ENCODE data around the gene LENG8.
"Not testable (repeated sequence)": the region's sequence is repeated elsewhere in the genome, so short reads cannot be mapped to it uniquely, and the experiment has no call there.

Gene LENG8

DNA sequence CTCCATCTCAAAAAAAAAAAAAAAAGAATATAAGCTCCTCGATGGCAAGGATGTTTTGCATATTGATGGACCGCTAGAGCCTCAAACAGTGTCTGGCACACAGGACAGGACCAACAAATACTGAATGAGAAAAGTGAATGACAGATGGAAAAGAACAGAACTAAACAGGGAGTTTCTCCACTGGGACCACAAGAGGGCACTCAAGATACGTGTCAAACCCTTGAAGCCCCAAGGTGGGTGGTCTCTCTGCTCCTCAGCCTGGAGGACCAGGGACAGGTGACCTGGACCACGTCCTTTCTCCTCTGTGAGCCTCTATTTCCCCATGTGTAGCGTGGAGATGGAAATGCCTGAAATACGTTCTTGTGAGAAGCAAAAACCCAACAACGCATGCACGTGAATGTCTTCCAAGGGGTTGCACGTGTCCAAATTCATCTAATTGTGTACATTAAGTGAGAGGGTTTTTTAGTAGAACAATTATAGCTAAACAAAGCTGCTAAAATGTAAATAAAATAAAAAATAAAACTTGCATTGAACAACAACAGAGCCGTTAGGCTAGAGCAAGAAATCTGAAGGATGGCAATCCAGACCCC is 29.8 kb downstream of the LENG8 start:
- peak in 4 of 51 donors; percentile 1 to 38 (median 12) for DNase-seq

DNA sequence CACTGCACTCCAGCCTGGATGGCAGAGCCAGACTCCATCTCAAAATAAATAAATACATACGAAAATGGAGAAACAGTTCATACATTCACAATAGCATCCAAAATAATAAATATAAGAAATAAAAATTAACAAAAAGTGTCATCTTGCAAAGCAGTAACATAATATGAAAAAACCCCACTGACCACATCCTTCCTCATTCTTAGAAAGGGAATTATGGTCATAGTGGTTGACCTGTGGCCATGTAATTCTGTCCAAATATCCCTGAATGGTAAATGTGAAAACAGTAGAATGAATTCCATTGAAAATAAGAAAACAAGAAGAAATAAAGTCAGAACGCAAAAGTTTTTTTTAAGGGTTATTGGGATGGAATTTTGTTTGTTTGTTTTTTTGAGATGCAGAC is 31.1 kb downstream of the LENG8 start:
- DNase-seq = no peak

DNA sequence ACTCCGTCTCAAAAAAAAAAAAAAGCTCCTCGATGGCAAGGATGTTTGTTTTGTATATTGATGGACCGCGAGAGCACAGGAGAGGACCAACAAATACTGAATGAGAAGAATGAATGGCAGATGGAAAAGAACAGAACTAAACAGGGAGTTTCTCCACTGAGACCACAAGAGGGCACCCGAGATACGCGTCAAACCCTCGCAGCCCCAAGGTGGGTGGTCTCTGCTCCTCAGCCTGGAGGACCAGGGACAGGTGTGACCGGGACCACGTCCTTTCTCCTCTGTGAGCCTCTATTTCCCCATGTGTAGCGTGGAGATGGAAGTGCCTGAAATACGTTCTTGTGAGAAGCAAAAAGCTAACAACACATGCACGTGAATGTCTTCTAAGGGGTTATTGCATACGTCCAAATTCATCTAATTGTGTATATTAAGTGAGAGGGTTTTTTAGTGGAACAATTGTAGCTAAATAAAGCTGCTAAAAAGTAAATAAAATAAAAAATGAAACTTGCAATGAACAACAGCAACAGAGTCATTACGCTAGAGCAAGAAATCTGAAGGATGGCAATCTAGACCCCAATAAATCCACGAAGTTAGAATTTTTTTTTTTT is 32.4 kb downstream of the LENG8 start:
- DNase-seq = peak in 17 of 51 donors; percentile 1 to 43 (median 12)

DNA sequence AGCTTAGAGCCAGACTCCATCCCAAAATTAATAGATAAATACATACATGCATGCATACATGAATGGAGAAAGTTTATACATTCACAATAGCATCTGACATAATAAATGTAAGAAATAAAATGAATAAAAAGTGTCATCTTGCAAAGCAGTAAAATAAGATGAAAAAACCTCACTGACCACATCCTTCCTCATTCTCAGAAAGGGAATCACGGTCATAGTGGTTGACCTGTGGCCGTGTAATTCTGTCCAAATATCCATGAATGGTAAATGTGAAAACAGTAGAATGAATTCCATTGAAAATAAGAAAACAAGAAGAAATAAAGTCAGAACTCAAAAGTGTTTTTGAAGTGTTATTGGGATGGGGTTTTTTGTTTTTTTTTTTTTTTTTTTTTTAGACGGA is 33.9 kb downstream of the LENG8 start:
- DNase-seq = no peak

DNA sequence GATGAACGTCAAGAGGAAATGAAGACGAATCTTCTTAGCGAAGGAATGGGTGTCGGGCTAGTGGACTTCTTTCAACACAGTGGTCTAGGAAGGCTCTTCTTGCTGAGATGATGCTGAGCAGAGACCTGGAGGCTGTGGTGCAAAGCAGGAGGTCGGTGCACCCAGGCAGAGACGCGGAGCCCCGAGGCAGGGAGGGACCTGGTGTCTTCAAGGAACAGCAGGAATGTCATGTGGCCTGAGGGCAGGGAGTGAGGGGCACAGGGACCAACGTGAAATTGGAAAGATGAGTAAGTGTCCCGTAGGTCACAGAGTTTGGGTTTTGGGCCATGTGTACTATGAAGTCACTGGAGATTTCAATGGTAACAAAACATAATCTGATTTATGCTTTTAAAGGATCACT is 35.5 kb downstream of the LENG8 start:
- DNase-seq = no peak

DNA sequence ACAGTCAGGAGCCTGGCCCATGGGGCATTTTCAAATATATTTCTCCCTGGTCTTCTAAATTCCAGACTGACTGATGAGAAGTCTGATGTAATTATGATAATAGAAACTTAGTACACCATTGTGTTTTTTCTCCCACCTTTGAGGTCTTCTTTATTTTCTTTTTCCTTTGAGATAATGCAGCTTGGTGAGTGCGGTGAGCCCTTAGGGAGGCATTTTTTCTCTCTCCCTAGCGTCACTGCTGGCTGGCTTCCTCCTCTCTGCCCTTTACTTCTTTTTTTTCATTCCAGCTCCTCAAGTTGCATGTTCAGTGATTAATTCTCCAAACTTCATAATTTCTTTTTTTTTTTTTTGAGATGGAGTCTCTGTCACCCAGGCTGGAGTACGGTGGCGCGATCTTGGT is 36.9 kb downstream of the LENG8 start:
- no peak for DNase-seq

DNA sequence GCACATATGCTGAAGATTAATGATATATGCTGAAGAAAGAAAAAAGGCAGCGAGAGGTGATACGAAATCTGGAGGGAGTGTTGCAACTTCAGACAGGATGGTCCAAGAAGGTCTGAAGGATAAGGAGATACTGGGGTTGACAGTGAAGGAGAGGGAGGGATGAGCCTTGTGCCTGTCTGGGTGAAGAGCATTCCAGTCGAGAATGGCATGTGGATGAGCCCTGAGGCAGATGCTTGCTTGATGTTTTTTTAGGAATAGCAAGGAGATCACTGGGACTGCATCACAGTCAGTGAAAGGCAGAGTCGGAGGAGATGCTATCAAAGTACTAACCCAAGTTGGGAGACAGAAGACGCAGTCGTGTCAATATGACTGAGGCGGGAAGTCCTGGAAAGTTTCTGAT is 40.3 kb downstream of the LENG8 start:
- no peak for DNase-seq

DNA sequence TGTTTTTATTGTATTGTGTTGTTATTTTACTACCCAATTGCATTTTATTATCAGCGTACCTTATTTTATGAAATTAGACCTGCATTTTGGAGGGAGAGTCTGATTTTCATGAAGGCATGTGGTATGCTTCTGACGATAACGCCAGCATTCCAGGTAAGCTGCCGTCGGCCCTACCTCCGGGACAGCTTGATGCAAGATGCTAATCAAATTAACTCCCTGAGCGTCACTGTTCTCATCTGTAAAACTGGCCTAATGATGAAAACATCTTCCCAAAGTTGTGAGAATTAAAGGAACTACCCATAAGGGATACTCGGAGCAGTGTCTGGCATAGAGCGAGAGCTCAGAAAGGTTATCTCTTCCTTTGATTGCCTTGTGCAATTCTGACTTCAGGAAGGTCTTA is 40.8 kb downstream of the LENG8 start:
- no peak for DNase-seq

DNA sequence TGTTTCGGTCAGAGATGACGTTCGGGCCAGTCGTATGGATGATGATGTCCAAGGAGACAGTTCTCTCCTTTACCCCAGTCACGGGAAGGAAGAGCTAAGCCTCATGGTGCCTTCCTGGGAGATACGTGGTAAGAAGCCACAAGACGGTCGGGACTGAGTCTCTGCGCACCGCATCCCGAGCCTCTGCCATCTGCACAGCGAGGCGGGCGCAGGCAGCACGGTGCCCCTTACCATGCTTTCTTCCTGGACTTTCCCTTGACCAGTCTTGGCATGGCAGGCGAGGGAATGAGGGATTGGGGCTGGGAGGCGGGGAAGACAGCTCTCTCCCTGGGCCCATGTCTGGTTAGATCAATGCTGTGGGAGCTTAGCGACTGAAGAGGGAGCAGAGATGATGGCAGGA is 43.6 kb downstream of the LENG8 start:
- no peak for DNase-seq

DNA sequence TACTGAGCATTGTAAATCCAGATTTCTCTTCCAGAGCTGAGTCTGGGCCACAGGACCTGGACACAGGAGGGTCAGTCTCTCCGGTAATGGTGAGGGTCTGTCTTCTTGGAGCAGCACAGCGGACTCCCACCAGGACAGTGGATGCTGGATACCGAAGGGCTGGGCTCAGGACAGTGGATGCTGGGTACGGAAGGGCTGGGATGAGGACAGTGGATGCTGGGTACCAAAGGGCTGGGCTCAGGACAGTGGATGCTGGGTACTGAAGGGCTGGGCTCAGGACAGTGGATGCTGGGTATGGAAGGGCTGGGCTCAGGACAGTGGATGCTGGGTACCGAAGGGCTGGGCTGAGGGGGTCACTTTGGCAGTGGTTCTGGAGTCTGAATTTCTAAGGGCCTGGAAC is 44.1 kb downstream of the LENG8 start:
- not testable (repeated sequence) for DNase-seq

DNA sequence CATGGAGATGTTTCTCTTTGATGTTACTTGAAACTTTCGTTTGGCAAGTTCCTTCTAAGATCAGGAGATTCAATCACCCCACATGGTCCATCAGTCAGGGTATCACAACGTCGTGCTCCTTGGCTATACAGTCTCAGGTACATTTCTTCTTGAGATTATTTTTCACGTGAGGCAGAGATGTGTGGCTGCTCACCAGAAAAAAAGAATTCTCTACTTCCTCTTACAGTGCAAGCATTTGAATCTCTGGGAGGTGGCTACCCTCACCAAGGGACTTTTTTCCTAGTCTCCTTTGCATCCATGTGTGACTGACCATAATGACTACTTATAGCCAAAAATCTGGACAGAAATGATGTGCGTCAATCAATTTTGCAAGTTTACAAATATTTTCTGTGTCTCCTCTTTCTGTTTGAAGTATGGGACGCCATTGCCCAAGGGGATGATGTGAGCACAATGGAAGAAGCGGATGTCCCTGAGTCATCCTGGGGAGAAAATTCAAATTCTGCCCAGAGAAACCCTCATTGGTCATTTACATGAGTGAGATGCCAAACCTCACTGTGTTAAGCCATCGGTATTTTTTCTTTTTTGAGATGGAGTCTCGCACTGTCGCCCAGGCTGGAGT is 45.1 kb downstream of the LENG8 start:
- no peak for DNase-seq

DNA sequence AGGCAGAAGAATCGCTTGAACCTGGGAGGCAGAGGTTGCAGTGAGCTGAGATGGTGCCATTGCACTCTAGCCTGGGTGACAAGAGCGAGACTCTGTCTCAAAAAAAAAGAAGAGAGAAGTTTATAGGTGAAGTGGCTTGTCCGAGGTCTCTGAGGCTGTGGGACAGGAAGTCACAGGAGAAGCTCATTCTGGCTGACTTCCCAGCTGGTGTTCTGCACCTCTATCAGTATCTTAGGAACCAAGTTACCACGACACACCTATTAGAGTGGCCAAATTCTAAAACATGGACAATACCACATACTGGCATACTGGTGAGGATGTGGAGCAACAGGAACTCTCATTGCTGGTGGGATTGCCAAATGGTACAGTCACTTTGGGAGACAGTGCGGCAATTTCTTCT is 46.3 kb downstream of the LENG8 start:
- DNase-seq = not testable (repeated sequence)

DNA sequence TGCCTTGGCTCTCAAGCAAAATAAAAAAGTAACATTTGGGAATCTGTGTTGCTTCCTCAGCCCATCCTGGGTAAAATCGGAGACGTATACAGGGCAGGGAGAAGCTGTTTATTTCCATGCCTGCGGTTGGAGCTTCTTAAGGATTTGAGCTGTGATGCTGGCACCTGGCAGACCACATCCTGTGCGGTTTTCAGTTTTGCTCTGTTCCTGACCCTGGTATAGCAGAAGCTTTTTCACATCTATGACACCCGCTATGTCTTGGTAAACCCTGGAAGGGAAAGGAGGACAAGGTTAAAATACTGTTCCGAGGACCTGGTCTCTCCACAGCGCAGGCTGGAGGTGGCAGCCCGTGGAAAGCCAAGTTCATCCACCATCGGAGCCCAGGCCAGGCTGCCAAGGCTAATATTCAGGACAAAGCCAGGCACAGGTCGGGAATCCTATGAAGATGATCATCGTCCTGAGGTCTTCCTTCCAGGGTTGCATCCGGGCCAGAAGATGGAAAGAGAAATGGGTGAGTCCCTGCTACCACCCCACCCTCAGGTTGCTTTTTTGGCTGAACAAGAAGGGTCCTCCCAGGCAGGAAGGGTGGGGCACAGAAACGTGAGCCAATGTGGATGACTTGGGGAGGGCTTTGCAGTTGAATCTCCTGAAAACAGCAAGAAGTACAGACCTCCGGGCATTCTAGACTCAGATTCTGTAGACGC is 48.9 kb downstream of the LENG8 start:
- not testable (repeated sequence) for DNase-seq

DNA sequence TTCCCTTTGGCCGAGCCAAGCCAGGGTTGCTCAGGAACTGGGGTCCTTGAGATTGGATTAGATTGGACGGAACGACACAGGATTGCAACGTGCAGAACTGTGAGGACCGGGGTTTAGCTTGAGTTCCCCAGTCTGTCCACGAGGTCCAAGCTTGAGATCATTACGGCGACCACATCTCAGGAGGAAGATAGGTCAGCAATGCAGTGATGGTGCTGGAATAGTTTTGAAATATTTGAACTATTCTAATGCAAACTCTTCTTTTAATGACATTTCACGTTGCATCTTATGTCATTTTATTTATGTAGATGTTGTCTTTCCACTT is 49.4 kb downstream of the LENG8 start:
- not testable (repeated sequence) for DNase-seq

DNA sequence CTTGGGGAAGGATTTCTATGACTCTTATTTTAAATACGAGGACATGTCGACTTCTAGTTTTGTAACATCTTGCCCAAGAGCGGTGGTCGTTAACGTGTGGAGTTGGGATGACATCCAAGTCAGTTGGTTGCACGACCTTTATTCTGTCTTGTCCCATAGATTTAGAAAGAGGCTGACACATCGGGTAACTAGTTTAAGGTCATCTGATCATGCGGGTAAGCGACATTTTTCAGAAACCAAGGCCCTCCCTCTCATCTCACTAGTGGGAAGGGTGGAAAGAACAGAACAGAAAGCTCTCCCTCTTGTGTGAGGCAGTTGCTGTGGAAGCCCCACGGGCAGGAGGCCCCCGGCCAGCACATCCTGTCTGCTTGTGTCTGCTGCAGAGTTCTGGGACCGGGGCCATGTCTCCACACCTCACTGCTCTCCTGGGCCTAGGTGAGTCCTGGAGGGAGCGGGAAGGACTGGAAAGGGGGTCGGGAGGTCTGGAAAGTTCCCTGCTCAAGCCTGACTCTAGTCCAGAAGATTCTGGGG is 53.6 kb downstream of the LENG8 start, which contains the start of gene LAIR2:
Gene LAIR2, plus strand, starts transcription at position 314 of the 531 bp plus-strand sequence. Its CDS starts 88 bp downstream, at position 402.
- DNase-seq = no peak

DNA sequence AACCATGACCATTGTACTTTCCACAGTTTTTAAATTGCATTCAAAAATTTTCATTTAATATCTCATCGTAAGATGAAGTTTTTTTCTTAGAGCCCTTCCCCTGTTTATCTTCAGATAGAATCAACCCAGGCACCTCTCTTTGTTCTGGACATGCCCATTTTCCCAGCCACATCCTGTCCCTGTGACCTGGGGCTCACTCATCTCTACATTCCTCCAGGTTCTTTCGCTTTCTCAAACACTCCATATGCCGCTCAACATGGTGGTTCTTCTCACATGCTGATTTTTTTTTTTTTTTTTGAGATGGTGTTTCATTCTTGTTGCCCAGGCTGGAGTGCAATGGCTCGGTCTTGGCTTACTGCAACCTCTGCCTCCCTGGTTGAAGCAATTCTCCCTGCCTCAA is 56.5 kb downstream of the LENG8 start:
- not testable (repeated sequence) for DNase-seq

DNA sequence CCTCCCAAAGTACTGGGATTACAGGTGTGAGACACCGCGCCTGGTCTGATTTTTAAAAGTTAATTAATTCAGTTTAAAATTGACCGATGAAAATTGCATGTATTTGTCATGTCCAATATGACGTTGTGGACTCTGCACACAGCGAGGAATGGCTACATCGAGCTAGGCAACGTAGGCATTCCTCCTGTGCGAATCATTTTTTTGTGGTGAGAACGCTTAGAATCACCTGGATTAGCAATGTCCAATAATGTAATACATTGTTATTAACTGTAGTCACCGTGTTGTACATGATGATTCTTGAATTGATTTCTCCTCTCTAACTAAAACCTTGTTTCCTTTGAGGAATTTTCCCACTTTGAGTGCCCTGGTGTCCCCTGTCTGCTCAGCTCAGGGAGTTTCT is 57.1 kb downstream of the LENG8 start:
- no peak for DNase-seq

DNA sequence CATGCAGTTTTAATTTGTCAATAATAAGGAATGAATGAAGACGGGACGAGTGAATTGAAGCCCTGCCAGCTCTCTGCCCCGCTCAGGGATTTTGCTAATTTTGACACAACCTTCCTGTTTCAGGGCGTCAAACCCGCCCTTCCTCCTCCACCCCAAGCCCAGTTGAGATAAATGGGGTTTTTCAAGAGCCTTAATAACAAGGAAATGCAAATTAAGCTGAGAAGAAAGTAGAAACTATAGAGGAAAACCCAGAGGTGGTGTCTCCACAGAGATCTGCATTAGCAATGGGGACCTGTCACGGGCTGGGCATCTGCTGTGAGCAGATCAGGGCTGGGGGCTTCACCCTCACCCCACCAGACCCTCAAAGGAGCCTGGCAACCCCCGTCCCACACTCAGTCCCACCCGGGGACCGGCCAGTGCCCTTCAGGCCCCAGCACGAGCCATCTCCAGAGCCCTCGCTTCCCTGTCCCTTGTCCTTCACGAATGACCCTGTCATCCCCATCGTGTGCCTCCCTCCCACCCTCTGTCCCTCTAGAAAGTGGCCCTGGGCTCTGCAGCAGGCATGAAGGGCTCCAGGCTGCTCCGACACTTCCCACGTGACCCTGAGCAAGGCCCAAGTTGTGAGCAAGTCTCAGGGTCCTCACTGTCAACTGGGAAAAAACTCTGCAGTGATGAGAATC is 58.2 kb downstream of the LENG8 start:
- not testable (repeated sequence) for DNase-seq

DNA sequence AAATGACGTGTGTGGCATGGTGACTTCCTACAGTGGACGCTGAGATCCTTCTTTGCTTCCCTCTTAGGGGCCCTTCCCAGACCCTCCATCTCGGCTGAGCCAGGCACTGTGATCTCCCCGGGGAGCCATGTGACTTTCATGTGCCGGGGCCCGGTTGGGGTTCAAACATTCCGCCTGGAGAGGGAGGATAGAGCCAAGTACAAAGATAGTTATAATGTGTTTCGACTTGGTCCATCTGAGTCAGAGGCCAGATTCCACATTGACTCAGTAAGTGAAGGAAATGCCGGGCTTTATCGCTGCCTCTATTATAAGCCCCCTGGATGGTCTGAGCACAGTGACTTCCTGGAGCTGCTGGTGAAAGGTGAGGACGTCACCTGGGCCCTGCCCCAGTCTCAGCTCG is 58.8 kb downstream of the LENG8 start:
- no peak for DNase-seq

DNA sequence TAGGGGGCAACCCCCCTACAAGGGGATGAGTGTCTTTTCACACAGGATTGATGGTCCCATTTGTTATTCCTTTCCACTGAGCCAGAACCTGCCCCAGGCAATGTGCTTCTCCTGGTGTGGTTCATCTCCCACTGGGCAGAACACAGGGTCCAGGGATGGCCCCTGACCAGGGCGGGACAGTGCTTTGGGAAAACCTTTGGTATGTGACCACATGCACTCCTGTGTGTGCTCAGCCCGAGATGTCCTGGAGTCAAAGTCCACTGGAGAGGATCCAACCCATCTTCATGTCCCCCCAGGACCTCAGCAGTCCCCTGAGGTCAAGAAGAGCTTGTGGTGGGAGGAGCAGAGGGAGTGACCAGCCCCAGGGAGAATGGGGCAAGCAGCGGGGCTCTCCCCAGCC is 59.5 kb downstream of the LENG8 start:
- DNase-seq = not testable (repeated sequence)

DNA sequence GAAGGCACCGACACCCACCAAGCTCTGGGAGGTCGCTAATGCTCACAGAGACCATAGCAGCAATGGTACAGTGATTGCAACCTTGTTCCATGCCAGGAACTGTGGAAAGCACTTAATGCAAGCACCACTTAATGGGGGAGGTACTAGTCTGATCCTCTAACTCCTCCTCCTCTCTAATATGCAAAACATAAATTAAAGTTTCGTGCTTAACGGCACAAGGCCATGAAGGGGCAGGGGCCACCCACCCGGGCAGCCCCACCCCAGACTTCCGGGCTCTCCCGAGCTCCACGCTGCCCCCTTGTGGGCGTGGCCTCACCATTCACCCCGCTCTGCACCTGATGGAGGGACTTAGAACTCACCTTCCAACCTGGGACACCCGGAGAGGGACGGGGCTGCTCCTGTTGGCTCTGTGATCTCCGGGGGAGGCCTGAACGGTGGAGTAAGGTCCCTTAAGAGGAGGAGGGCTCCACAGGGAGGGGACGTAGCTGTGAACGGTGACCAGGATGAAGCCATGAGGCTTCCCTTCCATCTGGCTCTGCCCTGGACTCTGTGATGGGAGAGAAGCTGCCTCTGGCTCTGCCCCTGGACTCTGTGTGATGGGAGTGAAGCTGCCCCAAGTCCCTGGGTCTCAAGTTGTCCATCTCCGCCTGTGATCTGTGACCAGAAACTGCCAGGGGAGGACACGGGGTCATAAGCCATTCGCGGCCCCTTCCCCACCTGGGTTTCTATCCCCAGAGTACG is 60.4 kb downstream of the LENG8 start:
- DNase-seq = not testable (repeated sequence)
